ENCODE results near the gene RALBP1.

The RALBP1 gene

GRCh38 chr18:9436206-9436929 is 38.9 kb upstream of the RALBP1 start:
- 0 out of 2 replicates have a peak, but pooled peaks cover 4% of the 10 kb centered on the region for H3F3A ChIP-seq (ENCODE audit: insufficient read depth, low read length)
- no peaks in the 10 kb centered on the region for H4K20me1 ChIP-seq (ENCODE audit: insufficient read depth, low read length)
- H3K9ac ChIP-seq (ENCODE audit: low read length), result no peak overlapping the region
- H2AFZ ChIP-seq (ENCODE audit: low read length), result no peak overlapping the region
- H3K9me3 ChIP-seq (replicated peaks; ENCODE audit: insufficient read depth, low read length), result no peaks in the 10 kb centered on the region
- no peak for DNase-seq
- H3K9me2 ChIP-seq (replicated peaks; ENCODE audit: insufficient read depth, low read length), result no peaks in the 10 kb centered on the region
- no peaks in the 10 kb centered on the region for H3K79me2 ChIP-seq (ENCODE audit: low read length)
- TF ChIP-seq EZH2 (optimal IDR thresholded peaks at IDR 0.05; ENCODE audit: low read depth, low read length), result no peak
- no peak overlapping the region for H3K4me2 ChIP-seq (ENCODE audit: low read depth, low read length)
- no peak overlapping the region for H3K4me3 ChIP-seq (ENCODE audit: low read length)
- peaks cover 13% of the 10 kb centered on the region for H3K4me1 ChIP-seq (ENCODE audit: low read length)
- H3K27me3 ChIP-seq (replicated peaks; ENCODE audit: insufficient read depth, low read length), result no peaks in the 10 kb centered on the region
- no peak overlapping the region for H3K27ac ChIP-seq (ENCODE audit: low read length)
- H3K36me3 ChIP-seq (replicated peaks; ENCODE audit: insufficient read depth, low read length), result no peaks in the 10 kb centered on the region

- no peak overlapping the region for H2AFZ ChIP-seq (ENCODE audit: low read length)
- DNase-seq, result no peak
- no peak for TF ChIP-seq CTCF (IDR thresholded peaks at IDR 0.05; ENCODE audit: low read length)
- TF ChIP-seq EZH2phosphoT487 (IDR thresholded peaks at IDR 0.05; ENCODE audit: low read length), result no peak
- TF ChIP-seq EZH2 (optimal IDR thresholded peaks at IDR 0.05; ENCODE audit: low read depth, low read length), result no peak
- no peak overlapping the region for H3K4me2 ChIP-seq (ENCODE audit: low read depth, low read length)
- no peaks in the 10 kb centered on the region for H3K79me2 ChIP-seq (ENCODE audit: low read length)
- H3K27me3 ChIP-seq (replicated peaks; ENCODE audit: insufficient read depth, low read length), result no peaks in the 10 kb centered on the region
- 0 out of 2 replicates have a peak, but pooled peaks cover 5% of the 10 kb centered on the region for H3F3A ChIP-seq (ENCODE audit: insufficient read depth, low read length)
- no peaks in the 10 kb centered on the region for H3K9me2 ChIP-seq (replicated peaks; ENCODE audit: insufficient read depth, low read length)
- peaks cover 20% of the 10 kb centered on the region for H3K4me1 ChIP-seq (ENCODE audit: low read length)
- H3K9me3 ChIP-seq (replicated peaks; ENCODE audit: insufficient read depth, low read length), result no peaks in the 10 kb centered on the region
- no peaks in the 10 kb centered on the region for H3K36me3 ChIP-seq (replicated peaks; ENCODE audit: insufficient read depth, low read length)
- no peak overlapping the region for H3K4me3 ChIP-seq (ENCODE audit: low read length)
- no peak overlapping the region for H3K27ac ChIP-seq (ENCODE audit: low read length)
- H3K9ac ChIP-seq (ENCODE audit: low read length), result no peak overlapping the region
- no peaks in the 10 kb centered on the region for H4K20me1 ChIP-seq (ENCODE audit: insufficient read depth, low read length)
Measured at GRCh38 chr18:9437021-9437437, 38.3 kb upstream of the RALBP1 start.

- H4K20me1 ChIP-seq (ENCODE audit: insufficient read depth, low read length), result no peaks in the 10 kb centered on the region
- no peak overlapping the region for H2AFZ ChIP-seq (ENCODE audit: low read length)
- 0 out of 2 replicates have a peak, but pooled peaks cover 5% of the 10 kb centered on the region for H3F3A ChIP-seq (ENCODE audit: insufficient read depth, low read length)
- H3K9ac ChIP-seq (ENCODE audit: low read length), result no peak overlapping the region
- no peaks in the 10 kb centered on the region for H3K9me3 ChIP-seq (replicated peaks; ENCODE audit: insufficient read depth, low read length)
- H3K4me3 ChIP-seq (ENCODE audit: low read length), result no peak overlapping the region
- H3K27ac ChIP-seq (ENCODE audit: low read length), result no peak overlapping the region
- H3K79me2 ChIP-seq (ENCODE audit: low read length), result no peaks in the 10 kb centered on the region
- peaks cover 22% of the 10 kb centered on the region for H3K4me1 ChIP-seq (ENCODE audit: low read length)
- TF ChIP-seq EZH2phosphoT487 (IDR thresholded peaks at IDR 0.05; ENCODE audit: low read length), result no peak
- TF ChIP-seq EZH2 (optimal IDR thresholded peaks at IDR 0.05; ENCODE audit: low read depth, low read length), result no peak
- TF ChIP-seq CTCF (IDR thresholded peaks at IDR 0.05; ENCODE audit: low read length), result no peak
- H3K27me3 ChIP-seq (replicated peaks; ENCODE audit: insufficient read depth, low read length), result no peaks in the 10 kb centered on the region
- H3K9me2 ChIP-seq (replicated peaks; ENCODE audit: insufficient read depth, low read length), result no peaks in the 10 kb centered on the region
- H3K4me2 ChIP-seq (ENCODE audit: low read depth, low read length), result no peak overlapping the region
- no peak for DNase-seq
- no peaks in the 10 kb centered on the region for H3K36me3 ChIP-seq (replicated peaks; ENCODE audit: insufficient read depth, low read length)
Measured at GRCh38 chr18:9437672-9438071, 37.6 kb upstream of the RALBP1 start.

- peak; percentile 36 for DNase-seq
- peak overlapping the region; percentile 51 for H3K4me3 ChIP-seq (ENCODE audit: low read length)
- TF ChIP-seq EZH2phosphoT487 (IDR thresholded peaks at IDR 0.05; ENCODE audit: low read length), result no peak
- TF ChIP-seq CTCF (IDR thresholded peaks at IDR 0.05; ENCODE audit: low read length), result no peak
- TF ChIP-seq EZH2 (optimal IDR thresholded peaks at IDR 0.05; ENCODE audit: low read depth, low read length), result no peak
Measured at GRCh38 chr18:9441061-9441460, 34.3 kb upstream of the RALBP1 start.

More at GRCh38 chr18:9441061-9441460, 34.3 kb upstream of the RALBP1 start:
- Histone ChIP-seq H3K4me1 (ENCODE audit: low read length) (peaks cover 22% of the 10 kb centered on the region), H3K27me3 (replicated peaks; ENCODE audit: insufficient read depth, low read length) (no peaks in the 10 kb centered on the region), H3K4me2 (ENCODE audit: low read depth, low read length) (peak overlapping the region; percentile 62), H4K20me1 (ENCODE audit: insufficient read depth, low read length) (no peaks in the 10 kb centered on the region), H3K9me3 (replicated peaks; ENCODE audit: insufficient read depth, low read length) (no peaks in the 10 kb centered on the region), H3K79me2 (ENCODE audit: low read length) (no peaks in the 10 kb centered on the region), H3K36me3 (replicated peaks; ENCODE audit: insufficient read depth, low read length) (no peaks in the 10 kb centered on the region), H3F3A (ENCODE audit: insufficient read depth, low read length) (0 out of 2 replicates have a peak, but pooled peaks cover 5% of the 10 kb centered on the region), H3K9ac (ENCODE audit: low read length) (peak overlapping the region; percentile 35; the same call in 1 of the 2 replicates), H3K9me2 (replicated peaks; ENCODE audit: insufficient read depth, low read length) (no peaks in the 10 kb centered on the region), H2AFZ (ENCODE audit: low read length) (peak overlapping the region; percentile 49; the same call in 1 of the 2 replicates), H3K27ac (ENCODE audit: low read length) (peak overlapping the region; percentile 62; the same call in 1 of the 2 replicates)

Measured in MM.1S (cell line).